Retina (tissue), 1 donor: ENCODE measurements around the gene COBL.
"Not testable (repeated sequence)": the region's sequence is repeated elsewhere in the genome, so short reads cannot be mapped to it uniquely, and the experiment has no call there.

Experiments
- DNase-seq: peaks from one replicate; pipeline ENCODE4 v3.0.0-alpha.2; 2016

COBL gene

GRCh38 chr7:51013861-51014511 lies 302.6 kb downstream of the COBL start:
- no peak for DNase-seq

GRCh38 chr7:51013218-51013786 lies 303.3 kb downstream of the COBL start:
- no peak for DNase-seq

GRCh38 chr7:51012569-51013217 lies 303.9 kb downstream of the COBL start:
- no peak for DNase-seq

GRCh38 chr7:51011710-51012350 lies 304.8 kb downstream of the COBL start:
- DNase-seq, result no peak

GRCh38 chr7:51010534-51010933 lies 306.1 kb downstream of the COBL start:
- no peak for DNase-seq

- no peak for DNase-seq
Observed at GRCh38 chr7:51009716-51010496, 306.7 kb downstream of the COBL start.

GRCh38 chr7:51007551-51008505 lies 308.8 kb downstream of the COBL start:
- no peak for DNase-seq

GRCh38 chr7:51006483-51007235 lies 309.9 kb downstream of the COBL start:
- DNase-seq, result no peak

- no peak for DNase-seq
Observed at GRCh38 chr7:51005074-51005473, 311.5 kb downstream of the COBL start.

- no peak for DNase-seq
Observed at GRCh38 chr7:51000956-51001355, 315.7 kb downstream of the COBL start.

- DNase-seq, result no peak
Observed at GRCh38 chr7:50994753-50995319, 321.8 kb downstream of the COBL start.

- not testable (repeated sequence) for DNase-seq
Observed at GRCh38 chr7:50990214-50990613, 326.4 kb downstream of the COBL start.

- DNase-seq, result no peak
Observed at GRCh38 chr7:50988988-50989387, 327.6 kb downstream of the COBL start.

GRCh38 chr7:50988465-50988864 lies 328.1 kb downstream of the COBL start:
- DNase-seq, result no peak

GRCh38 chr7:50985096-50985495 lies 331.5 kb downstream of the COBL start:
- no peak for DNase-seq

GRCh38 chr7:50983850-50984249 lies 332.8 kb downstream of the COBL start:
- DNase-seq, result no peak

GRCh38 chr7:50982626-50983025 lies 334.0 kb downstream of the COBL start:
- peak; percentile 22 for DNase-seq

- no peak for DNase-seq
Observed at GRCh38 chr7:50981743-50982142, 334.9 kb downstream of the COBL start.

GRCh38 chr7:50980411-50980810 lies 336.2 kb downstream of the COBL start:
- no peak for DNase-seq

- no peak for DNase-seq
Observed at GRCh38 chr7:50978633-50979215, 337.9 kb downstream of the COBL start.
